ENCODE measurements around the gene DLG2.

DLG2 gene

GRCh38 chr11:83945976-83946375, 1681.2 kb downstream of the DLG2 start:
- no peak for TF ChIP-seq TAF1 (IDR thresholded peaks at IDR 0.05; ENCODE audit: low read depth)
- no peak for TF ChIP-seq TEAD4 (IDR thresholded peaks at IDR 0.05)
- no peak for TF ChIP-seq CEBPB (IDR thresholded peaks at IDR 0.05)
- no peak for TF ChIP-seq EP300 (IDR thresholded peaks at IDR 0.05; ENCODE audit: borderline replicate concordance)
- no peak for TF ChIP-seq REST (IDR thresholded peaks at IDR 0.05; ENCODE audit: low read depth)
- no peak for TF ChIP-seq RAD21 (IDR thresholded peaks at IDR 0.05; ENCODE audit: low read depth)
- TF ChIP-seq ZBTB7A (IDR thresholded peaks at IDR 0.05; ENCODE audit: low read depth), result no peak
- no peak for TF ChIP-seq MAX (IDR thresholded peaks at IDR 0.05)
- TF ChIP-seq FOXM1 (IDR thresholded peaks at IDR 0.05; ENCODE audit: borderline replicate concordance, low read depth), result no peak
- TF ChIP-seq USF1 (IDR thresholded peaks at IDR 0.05), result no peak
- no peak for TF ChIP-seq YY1 (IDR thresholded peaks at IDR 0.05; ENCODE audit: low read depth)
- TF ChIP-seq TCF12 (IDR thresholded peaks at IDR 0.05; ENCODE audit: low read depth), result no peak
- no peak for TF ChIP-seq NFIC (IDR thresholded peaks at IDR 0.05)
- TF ChIP-seq CREB1 (IDR thresholded peaks at IDR 0.05; ENCODE audit: low read depth), result no peak
- no peak for TF ChIP-seq EGR1 (IDR thresholded peaks at IDR 0.05)

GRCh38 chr11:83941050-83941449, 1686.1 kb downstream of the DLG2 start:
- TF ChIP-seq USF1 (IDR thresholded peaks at IDR 0.05), result no peak
- TF ChIP-seq TCF12 (IDR thresholded peaks at IDR 0.05; ENCODE audit: low read depth), result no peak
- no peak for TF ChIP-seq EP300 (IDR thresholded peaks at IDR 0.05; ENCODE audit: borderline replicate concordance)
- TF ChIP-seq RAD21 (IDR thresholded peaks at IDR 0.05; ENCODE audit: low read depth), result no peak
- TF ChIP-seq CEBPB (IDR thresholded peaks at IDR 0.05), result no peak
- no peak for TF ChIP-seq MAX (IDR thresholded peaks at IDR 0.05)

- TF ChIP-seq TCF12 (IDR thresholded peaks at IDR 0.05; ENCODE audit: low read depth) (no peak), ZBTB7A (IDR thresholded peaks at IDR 0.05; ENCODE audit: low read depth) (no peak)
These were observed 1689.0 kb downstream of the DLG2 start for GRCh38 chr11:83938148-83938547.

- TF ChIP-seq CREB1 (IDR thresholded peaks at IDR 0.05; ENCODE audit: low read depth), result no peak
- no peak for TF ChIP-seq RAD21 (IDR thresholded peaks at IDR 0.05; ENCODE audit: low read depth)
- no peak for TF ChIP-seq ZBTB7A (IDR thresholded peaks at IDR 0.05; ENCODE audit: low read depth)
- TF ChIP-seq FOXM1 (IDR thresholded peaks at IDR 0.05; ENCODE audit: borderline replicate concordance, low read depth), result no peak
- TF ChIP-seq CEBPB (IDR thresholded peaks at IDR 0.05), result no peak
- no peak for TF ChIP-seq TEAD4 (IDR thresholded peaks at IDR 0.05)
- no peak for TF ChIP-seq REST (IDR thresholded peaks at IDR 0.05; ENCODE audit: low read depth)
- no peak for TF ChIP-seq TCF12 (IDR thresholded peaks at IDR 0.05; ENCODE audit: low read depth)
- TF ChIP-seq YY1 (IDR thresholded peaks at IDR 0.05; ENCODE audit: low read depth), result no peak
- no peak for TF ChIP-seq USF1 (IDR thresholded peaks at IDR 0.05)
- no peak for TF ChIP-seq EGR1 (IDR thresholded peaks at IDR 0.05)
- no peak for TF ChIP-seq EP300 (IDR thresholded peaks at IDR 0.05; ENCODE audit: borderline replicate concordance)
- no peak for TF ChIP-seq NFIC (IDR thresholded peaks at IDR 0.05)
- no peak for TF ChIP-seq MAX (IDR thresholded peaks at IDR 0.05)
- TF ChIP-seq TAF1 (IDR thresholded peaks at IDR 0.05; ENCODE audit: low read depth), result no peak
These were observed 1694.1 kb downstream of the DLG2 start for GRCh38 chr11:83933008-83933407.

- no peak for TF ChIP-seq NFIC (IDR thresholded peaks at IDR 0.05)
- no peak for TF ChIP-seq TAF1 (IDR thresholded peaks at IDR 0.05; ENCODE audit: low read depth)
- no peak for TF ChIP-seq YY1 (IDR thresholded peaks at IDR 0.05; ENCODE audit: low read depth)
- TF ChIP-seq CREB1 (IDR thresholded peaks at IDR 0.05; ENCODE audit: low read depth), result no peak
- no peak for TF ChIP-seq TEAD4 (IDR thresholded peaks at IDR 0.05)
- no peak for TF ChIP-seq FOXM1 (IDR thresholded peaks at IDR 0.05; ENCODE audit: borderline replicate concordance, low read depth)
- TF ChIP-seq RAD21 (IDR thresholded peaks at IDR 0.05; ENCODE audit: low read depth), result no peak
- no peak for TF ChIP-seq CEBPB (IDR thresholded peaks at IDR 0.05)
- no peak for TF ChIP-seq EP300 (IDR thresholded peaks at IDR 0.05; ENCODE audit: borderline replicate concordance)
- TF ChIP-seq MAX (IDR thresholded peaks at IDR 0.05), result no peak
- no peak for TF ChIP-seq USF1 (IDR thresholded peaks at IDR 0.05)
- TF ChIP-seq REST (IDR thresholded peaks at IDR 0.05; ENCODE audit: low read depth), result no peak
- TF ChIP-seq EGR1 (IDR thresholded peaks at IDR 0.05), result no peak
- TF ChIP-seq TCF12 (IDR thresholded peaks at IDR 0.05; ENCODE audit: low read depth), result no peak
- TF ChIP-seq ZBTB7A (IDR thresholded peaks at IDR 0.05; ENCODE audit: low read depth), result no peak
These were observed 1699.7 kb downstream of the DLG2 start for GRCh38 chr11:83927422-83927821.
